K562 (cell line): ENCODE data around the gene DNAJC11. TPM values are rescaled to one million over a fixed set of nuclear protein-coding genes. Genes with fewer than 3 reads are reported as not detected.

ENCODE experiments used
- KAT2B ChIP-seq: IDR thresholded peaks from one replicate; pipeline ENCODE4 v1.6.1; 2012; ENCODE audit warnings: low read depth, mild to moderate bottlenecking, control low read depth, inconsistent platforms, low read length, moderate library complexity
- LCOR ChIP-seq: sonication (generic); formaldehyde crosslinking; IDR thresholded peaks from 2 replicates; pipeline ENCODE4 v1.8.0; 2022; ENCODE audit warnings: mild to moderate bottlenecking, missing genetic modification reagents
- NFE2 ChIP-seq: IDR thresholded peaks from 2 replicates; pipeline ENCODE4 v1.6.1; 2014; ENCODE audit warnings: antibody characterized with exemption, low read depth
- OTX1 ChIP-seq: fragments of 450-650 bp; formaldehyde crosslinking; IDR thresholded peaks from 2 replicates; pipeline ENCODE4 v1.4.0; 2022; ENCODE audit warnings: mild to moderate bottlenecking
- polyA plus RNA-seq, 8 experiments: library from polyadenylated mRNA; depleted of rRNA in 4 of 8; stranded (reverse) in 5 of 8; unstranded in 3 of 8; fragments of >200 nt; fragmentation: Nextera tagmentation in 2 of 8; fragmentation: Illumina TruSeq in 1 of 8; extraction: Ambion mirVana in 2 of 8; extraction: Trizol in 1 of 8; gene quantifications; 2 replicates each; pipeline versions ENCODE4 v1.2.1 to v1.2.3, GENCODE V29; 2011 to 2014; ENCODE audit warnings: inconsistent platforms in 1 of 8, missing spikeins in 1 of 8
- total RNA-seq, 7 experiments: library from RNA; depleted of rRNA in 6 of 7; stranded (reverse); fragments of >200 nt in 6 of 7; fragmentation: Illumina TruSeq in 2 of 7; extraction: Trizol in 2 of 7; gene quantifications; 2 replicates each; pipeline versions ENCODE4 v1.2.1 to v1.2.3, GENCODE V29; 2011 to 2021; ENCODE audit warnings: low replicate concordance in 1 of 7
- TF ChIP-seq, protein P1 (sequence below): sonication (generic); formaldehyde crosslinking; IDR thresholded peaks from 2 replicates; pipeline ENCODE4 v1.8.0; 2022; ENCODE audit warnings: missing genetic modification reagents, mild to moderate bottlenecking, borderline replicate concordance
- TF ChIP-seq, protein P2 (sequence below): fragments of 450-650 bp; conservative IDR thresholded peaks from 2 replicates; pipeline ENCODE4 v1.6.1; 2016; ENCODE audit warnings: missing genetic modification characterization, low read depth, mild to moderate bottlenecking, missing compliant biosample characterization, moderate library complexity
- TF ChIP-seq, protein P3 (sequence below): sonication (generic); formaldehyde crosslinking; IDR thresholded peaks from 2 replicates; pipeline ENCODE4 v1.8.1; 2023; ENCODE audit warnings: mild to moderate bottlenecking, missing genetic modification reagents
- TF ChIP-seq, protein P4 (sequence below), 2 experiments: fragments of 450-650 bp in 1 of 2; sonication (generic) in 1 of 2; formaldehyde crosslinking; conservative IDR thresholded peaks; 2 replicates each; pipeline versions ENCODE4 v1.4.0 to v1.8.1; 2020 to 2022; ENCODE audit warnings: mild to moderate bottlenecking in 1 of 2, missing genetic modification reagents in 1 of 2

DNAJC11 gene
- total and polyA plus RNA-seq, 9 of the 15 experiments (the other 6 are each of a cell fraction or from before 2014, with no cell fraction given) = 14.1 to 123 (median 76.6) TPM

DNA sequence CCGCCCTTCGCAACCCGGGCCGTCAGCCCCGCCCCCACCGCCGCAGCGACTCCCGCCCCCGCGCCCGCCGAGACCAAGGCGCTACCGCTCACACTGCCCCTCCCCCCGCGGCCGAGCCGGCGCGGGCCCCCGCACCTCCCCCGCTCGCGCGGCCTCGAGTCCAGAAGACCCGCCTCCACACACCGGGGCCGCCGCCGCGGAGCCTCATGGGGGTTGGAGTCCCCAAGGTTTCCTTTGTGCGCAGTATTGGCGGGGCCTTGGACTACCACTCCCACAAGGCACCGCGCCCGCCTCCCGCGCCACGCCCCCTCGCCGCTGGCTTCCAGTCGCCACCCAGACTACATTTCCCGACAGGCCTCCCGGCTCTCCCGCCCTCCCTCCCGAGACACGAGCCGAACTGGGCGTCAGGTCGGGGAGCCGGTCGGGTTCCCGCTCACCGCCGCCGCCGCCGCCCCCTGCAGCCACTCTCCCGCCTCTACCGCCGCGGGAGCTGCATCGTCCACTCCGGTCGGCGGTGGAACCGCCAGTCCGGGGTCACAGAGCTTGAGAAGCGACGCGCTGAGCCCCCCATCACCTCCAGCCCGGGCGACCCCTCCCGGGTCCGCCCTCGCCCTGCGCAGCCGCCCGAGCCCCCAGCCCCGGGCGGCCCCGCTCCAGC, 88.1 kb downstream of the DNAJC11 start, which contains the start of gene PHF13 (continued):
- TF ChIP-seq, protein P1, sequence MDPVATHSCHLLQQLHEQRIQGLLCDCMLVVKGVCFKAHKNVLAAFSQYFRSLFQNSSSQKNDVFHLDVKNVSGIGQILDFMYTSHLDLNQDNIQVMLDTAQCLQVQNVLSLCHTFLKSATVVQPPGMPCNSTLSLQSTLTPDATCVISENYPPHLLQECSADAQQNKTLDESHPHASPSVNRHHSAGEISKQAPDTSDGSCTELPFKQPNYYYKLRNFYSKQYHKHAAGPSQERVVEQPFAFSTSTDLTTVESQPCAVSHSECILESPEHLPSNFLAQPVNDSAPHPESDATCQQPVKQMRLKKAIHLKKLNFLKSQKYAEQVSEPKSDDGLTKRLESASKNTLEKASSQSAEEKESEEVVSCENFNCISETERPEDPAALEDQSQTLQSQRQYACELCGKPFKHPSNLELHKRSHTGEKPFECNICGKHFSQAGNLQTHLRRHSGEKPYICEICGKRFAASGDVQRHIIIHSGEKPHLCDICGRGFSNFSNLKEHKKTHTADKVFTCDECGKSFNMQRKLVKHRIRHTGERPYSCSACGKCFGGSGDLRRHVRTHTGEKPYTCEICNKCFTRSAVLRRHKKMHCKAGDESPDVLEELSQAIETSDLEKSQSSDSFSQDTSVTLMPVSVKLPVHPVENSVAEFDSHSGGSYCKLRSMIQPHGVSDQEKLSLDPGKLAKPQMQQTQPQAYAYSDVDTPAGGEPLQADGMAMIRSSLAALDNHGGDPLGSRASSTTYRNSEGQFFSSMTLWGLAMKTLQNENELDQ (CRISPR knock-in tag) = no peak
- TF ChIP-seq KAT2B (no peak), LCOR (no peak), OTX1 (no peak), NFE2 (no peak)
- TF ChIP-seq, protein P2, sequence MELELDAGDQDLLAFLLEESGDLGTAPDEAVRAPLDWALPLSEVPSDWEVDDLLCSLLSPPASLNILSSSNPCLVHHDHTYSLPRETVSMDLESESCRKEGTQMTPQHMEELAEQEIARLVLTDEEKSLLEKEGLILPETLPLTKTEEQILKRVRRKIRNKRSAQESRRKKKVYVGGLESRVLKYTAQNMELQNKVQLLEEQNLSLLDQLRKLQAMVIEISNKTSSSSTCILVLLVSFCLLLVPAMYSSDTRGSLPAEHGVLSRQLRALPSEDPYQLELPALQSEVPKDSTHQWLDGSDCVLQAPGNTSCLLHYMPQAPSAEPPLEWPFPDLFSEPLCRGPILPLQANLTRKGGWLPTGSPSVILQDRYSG = no peak
- TF ChIP-seq, protein P3, sequence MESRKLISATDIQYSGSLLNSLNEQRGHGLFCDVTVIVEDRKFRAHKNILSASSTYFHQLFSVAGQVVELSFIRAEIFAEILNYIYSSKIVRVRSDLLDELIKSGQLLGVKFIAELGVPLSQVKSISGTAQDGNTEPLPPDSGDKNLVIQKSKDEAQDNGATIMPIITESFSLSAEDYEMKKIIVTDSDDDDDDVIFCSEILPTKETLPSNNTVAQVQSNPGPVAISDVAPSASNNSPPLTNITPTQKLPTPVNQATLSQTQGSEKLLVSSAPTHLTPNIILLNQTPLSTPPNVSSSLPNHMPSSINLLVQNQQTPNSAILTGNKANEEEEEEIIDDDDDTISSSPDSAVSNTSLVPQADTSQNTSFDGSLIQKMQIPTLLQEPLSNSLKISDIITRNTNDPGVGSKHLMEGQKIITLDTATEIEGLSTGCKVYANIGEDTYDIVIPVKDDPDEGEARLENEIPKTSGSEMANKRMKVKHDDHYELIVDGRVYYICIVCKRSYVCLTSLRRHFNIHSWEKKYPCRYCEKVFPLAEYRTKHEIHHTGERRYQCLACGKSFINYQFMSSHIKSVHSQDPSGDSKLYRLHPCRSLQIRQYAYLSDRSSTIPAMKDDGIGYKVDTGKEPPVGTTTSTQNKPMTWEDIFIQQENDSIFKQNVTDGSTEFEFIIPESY (CRISPR knock-in tag) = no peak
- TF ChIP-seq, protein P4, sequence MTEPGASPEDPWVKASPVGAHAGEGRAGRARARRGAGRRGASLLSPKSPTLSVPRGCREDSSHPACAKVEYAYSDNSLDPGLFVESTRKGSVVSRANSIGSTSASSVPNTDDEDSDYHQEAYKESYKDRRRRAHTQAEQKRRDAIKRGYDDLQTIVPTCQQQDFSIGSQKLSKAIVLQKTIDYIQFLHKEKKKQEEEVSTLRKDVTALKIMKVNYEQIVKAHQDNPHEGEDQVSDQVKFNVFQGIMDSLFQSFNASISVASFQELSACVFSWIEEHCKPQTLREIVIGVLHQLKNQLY (CRISPR knock-in tag; conservative IDR thresholded peaks at IDR 0.05) = no peak
